ENCODE measurements around the gene SPTB.
"Not testable (repeated sequence)": the region's sequence is repeated elsewhere in the genome, so short reads cannot be mapped to it uniquely, and the experiment has no call there.

Gene SPTB

GRCh38 chr14:64879635-64880220 lies at the start of gene SPTB:
Gene SPTB, minus strand, starts transcription at chr14:64879907. Its CDS starts 56,813 bp downstream, at chr14:64823094.
- peak; percentile 36 for DNase-seq (ENCODE audit: low read depth)

GRCh38 chr14:64929014-64929359 lies 49.3 kb upstream of the SPTB start:
- DNase-seq (ENCODE audit: low read depth), result no peak

GRCh38 chr14:64928239-64929013 lies 48.7 kb upstream of the SPTB start:
- no peak for DNase-seq (ENCODE audit: low read depth)

GRCh38 chr14:64927031-64927430 lies 47.3 kb upstream of the SPTB start:
- no peak for DNase-seq (ENCODE audit: low read depth)

- DNase-seq (ENCODE audit: low read depth), result no peak
Observed at GRCh38 chr14:64926398-64926995, 46.8 kb upstream of the SPTB start.

GRCh38 chr14:64923015-64923414 lies 43.3 kb upstream of the SPTB start:
- no peak for DNase-seq (ENCODE audit: low read depth)

GRCh38 chr14:64920465-64920864 lies 40.8 kb upstream of the SPTB start:
- DNase-seq (ENCODE audit: low read depth), result no peak

- DNase-seq (ENCODE audit: low read depth), result no peak
Observed at GRCh38 chr14:64919618-64920017, 39.9 kb upstream of the SPTB start.

- DNase-seq (ENCODE audit: low read depth), result no peak
Observed at GRCh38 chr14:64919215-64919614, 39.5 kb upstream of the SPTB start.

GRCh38 chr14:64918216-64918615 lies 38.5 kb upstream of the SPTB start:
- DNase-seq (ENCODE audit: low read depth), result no peak

GRCh38 chr14:64915797-64916196 lies 36.1 kb upstream of the SPTB start:
- DNase-seq (ENCODE audit: low read depth), result no peak

GRCh38 chr14:64915029-64915424 lies 35.3 kb upstream of the SPTB start:
- no peak for DNase-seq (ENCODE audit: low read depth)

GRCh38 chr14:64914237-64915028 lies 34.7 kb upstream of the SPTB start, which contains the start of gene CHURC1:
Gene CHURC1, plus strand, starts transcription at chr14:64914455. Its CDS starts 41 bp downstream, at chr14:64914496.
- DNase-seq (ENCODE audit: low read depth), result peak; percentile 77

GRCh38 chr14:64913477-64913876 lies 33.8 kb upstream of the SPTB start:
- not testable (repeated sequence) for DNase-seq (ENCODE audit: low read depth)

GRCh38 chr14:64912261-64912660 lies 32.6 kb upstream of the SPTB start:
- DNase-seq (ENCODE audit: low read depth), result no peak

- DNase-seq (ENCODE audit: low read depth), result no peak
Observed at GRCh38 chr14:64910847-64911495, 31.3 kb upstream of the SPTB start.

- no peak for DNase-seq (ENCODE audit: low read depth)
Observed at GRCh38 chr14:64906022-64906421, 26.3 kb upstream of the SPTB start.

GRCh38 chr14:64899958-64900357 lies 20.3 kb upstream of the SPTB start:
- no peak for DNase-seq (ENCODE audit: low read depth)

- no peak for DNase-seq (ENCODE audit: low read depth)
Observed at GRCh38 chr14:64891839-64892375, 12.2 kb upstream of the SPTB start.

- DNase-seq (ENCODE audit: low read depth), result no peak
Observed at GRCh38 chr14:64891173-64891838, 11.6 kb upstream of the SPTB start.

- DNase-seq (ENCODE audit: low read depth), result no peak
Observed at GRCh38 chr14:64889352-64889751, 9.6 kb upstream of the SPTB start.
